SU-DHL-6 (cell line): ENCODE measurements around the gene TBC1D10A.

Experiments used
- H2AFZ ChIP-seq: fragments of 200-600 bp; sonication (generic); 2 replicates; pipeline ENCODE4 v1.6.1; 2014; ENCODE audit warnings: low read depth, mild to moderate bottlenecking, moderate library complexity, mixed read lengths, antibody characterized with exemption, low read length; ENCODE audit not compliant: severe bottlenecking
- H3F3A ChIP-seq: fragments of 200-600 bp; shearing (Covaris generic); 2 replicates; pipeline ENCODE4 v1.6.0; 2016; ENCODE audit warnings: antibody characterized with exemption, mild to moderate bottlenecking; ENCODE audit not compliant: insufficient read depth
- H3K27ac ChIP-seq: fragments of 200-600 bp; sonication (generic); 2 replicates; pipeline ENCODE4 v1.5.1; 2016; ENCODE audit warnings: low read depth, mild to moderate bottlenecking, low read length, moderate library complexity, mixed read lengths
- H3K27me3 ChIP-seq: fragments of 200-600 bp; sonication (generic), shearing (Covaris generic); 2 replicates; pipeline ENCODE4 v1.6.0; 2014; ENCODE audit warnings: mild to moderate bottlenecking, low read length
- H3K36me3 ChIP-seq: fragments of 200-600 bp; sonication (generic); 2 replicates; pipeline ENCODE4 v1.6.1; 2014; ENCODE audit warnings: mild to moderate bottlenecking, low read length, mixed read lengths
- H3K4me2 ChIP-seq: fragments of 300-600, 200-600 bp; shearing (Covaris generic), sonication (generic); 2 replicates; pipeline ENCODE4 v1.6.0; 2014; ENCODE audit warnings: low read length, low read depth, mild to moderate bottlenecking; ENCODE audit not compliant: poor library complexity, severe bottlenecking
- H3K4me3 ChIP-seq: fragments of 200-600 bp; sonication (generic); 2 replicates; pipeline ENCODE4 v1.5.1; 2014; ENCODE audit warnings: antibody characterized with exemption, low read length, mild to moderate bottlenecking, mixed read lengths; ENCODE audit not compliant: insufficient read depth, poor library complexity, severe bottlenecking
- H3K79me2 ChIP-seq: fragments of 200-600 bp; sonication (generic); 2 replicates; pipeline ENCODE4 v1.6.1; 2014; ENCODE audit warnings: mild to moderate bottlenecking, low read length, moderate library complexity; ENCODE audit not compliant: insufficient read depth
- H3K9ac ChIP-seq: fragments of 200-600 bp; sonication (generic); 2 replicates; pipeline ENCODE4 v1.7.0; 2014; ENCODE audit warnings: mild to moderate bottlenecking, low read length
- H3K9me2 ChIP-seq: fragments of 200-600 bp; sonication (generic); replicated peaks from 2 replicates; pipeline ENCODE4 v1.6.1; 2014; ENCODE audit warnings: low read length; ENCODE audit not compliant: insufficient read depth
- H3K9me3 ChIP-seq: fragments of 200-600 bp; sonication (generic); 2 replicates; pipeline ENCODE4 v1.6.1; 2014; ENCODE audit warnings: low read length, mixed read lengths; ENCODE audit not compliant: insufficient read depth
- H4K20me1 ChIP-seq: fragments of 200-600 bp; sonication (generic); 2 replicates; pipeline ENCODE4 v1.6.1; 2014; ENCODE audit warnings: low read depth, mild to moderate bottlenecking, antibody characterized with exemption, low read length, moderate library complexity, mixed read lengths
- EZH2phosphoT487 ChIP-seq: fragments of 200-600 bp; sonication (generic), shearing (Covaris generic); conservative IDR thresholded peaks from 2 replicates; pipeline ENCODE4 v1.6.1; 2018; ENCODE audit warnings: mild to moderate bottlenecking, antibody characterized with exemption, low read length, moderate library complexity, mixed read lengths
- TF ChIP-seq, protein P1 (sequence below): fragments of 200-600 bp; sonication (generic); IDR thresholded peaks from one replicate; pipeline ENCODE4 v1.5.1; 2017; ENCODE audit warnings: antibody characterized with exemption, mild to moderate bottlenecking, low read length, moderate library complexity; ENCODE audit not compliant: insufficient read depth, poor library complexity, severe bottlenecking

The TBC1D10A gene

DNA sequence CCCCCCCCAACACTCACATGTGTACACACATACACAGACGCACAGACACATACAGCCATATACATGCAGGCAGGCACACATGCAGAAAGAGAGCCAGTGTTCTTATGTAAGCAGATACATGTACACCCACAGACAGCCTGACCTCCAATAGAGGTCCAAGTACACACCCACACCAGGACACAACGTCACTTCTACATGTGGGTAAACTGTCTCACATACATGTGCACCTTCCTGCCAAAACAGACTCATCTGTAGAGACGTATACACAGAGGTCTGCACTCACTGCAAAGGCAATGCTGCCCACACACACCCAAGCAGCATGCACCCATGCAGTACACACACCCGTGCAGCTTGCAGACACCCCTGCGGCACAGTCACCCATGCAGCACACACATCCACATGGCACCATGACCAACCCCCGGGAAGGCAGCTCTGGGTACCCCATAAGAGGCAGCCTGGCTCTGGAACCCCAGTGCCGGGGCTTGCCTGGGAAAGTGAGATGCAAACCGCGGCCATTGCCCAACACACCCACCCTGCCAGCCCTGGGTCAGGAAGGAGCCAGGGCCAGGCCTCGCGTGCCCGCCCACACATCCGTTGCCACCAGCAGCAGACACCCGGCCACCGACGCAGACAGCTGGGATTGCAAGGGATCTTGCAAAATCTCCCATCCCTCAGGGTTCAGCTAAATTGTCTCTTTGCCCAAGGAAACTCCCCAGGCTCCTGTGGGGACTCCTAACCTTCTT is 47.5 kb downstream of the TBC1D10A start:
- Histone ChIP-seq H3K9me3 (no peaks in the 10 kb centered on the region), H3K36me3 (no peaks in the 10 kb centered on the region), H3K79me2 (no peaks in the 10 kb centered on the region), H3K27me3 (no peaks in the 10 kb centered on the region), H3K4me3 (no peak overlapping the region), H3F3A (no peaks in the 10 kb centered on the region), H4K20me1 (no peaks in the 10 kb centered on the region), H3K9me2 (no peaks in the 10 kb centered on the region), H3K4me2 (no peak overlapping the region), H3K27ac (no peak overlapping the region), H3K9ac (no peak overlapping the region), H2AFZ (no peak overlapping the region)
- no peak for TF ChIP-seq EZH2phosphoT487
- TF ChIP-seq, protein P1, sequence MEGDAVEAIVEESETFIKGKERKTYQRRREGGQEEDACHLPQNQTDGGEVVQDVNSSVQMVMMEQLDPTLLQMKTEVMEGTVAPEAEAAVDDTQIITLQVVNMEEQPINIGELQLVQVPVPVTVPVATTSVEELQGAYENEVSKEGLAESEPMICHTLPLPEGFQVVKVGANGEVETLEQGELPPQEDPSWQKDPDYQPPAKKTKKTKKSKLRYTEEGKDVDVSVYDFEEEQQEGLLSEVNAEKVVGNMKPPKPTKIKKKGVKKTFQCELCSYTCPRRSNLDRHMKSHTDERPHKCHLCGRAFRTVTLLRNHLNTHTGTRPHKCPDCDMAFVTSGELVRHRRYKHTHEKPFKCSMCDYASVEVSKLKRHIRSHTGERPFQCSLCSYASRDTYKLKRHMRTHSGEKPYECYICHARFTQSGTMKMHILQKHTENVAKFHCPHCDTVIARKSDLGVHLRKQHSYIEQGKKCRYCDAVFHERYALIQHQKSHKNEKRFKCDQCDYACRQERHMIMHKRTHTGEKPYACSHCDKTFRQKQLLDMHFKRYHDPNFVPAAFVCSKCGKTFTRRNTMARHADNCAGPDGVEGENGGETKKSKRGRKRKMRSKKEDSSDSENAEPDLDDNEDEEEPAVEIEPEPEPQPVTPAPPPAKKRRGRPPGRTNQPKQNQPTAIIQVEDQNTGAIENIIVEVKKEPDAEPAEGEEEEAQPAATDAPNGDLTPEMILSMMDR = no peak

DNA sequence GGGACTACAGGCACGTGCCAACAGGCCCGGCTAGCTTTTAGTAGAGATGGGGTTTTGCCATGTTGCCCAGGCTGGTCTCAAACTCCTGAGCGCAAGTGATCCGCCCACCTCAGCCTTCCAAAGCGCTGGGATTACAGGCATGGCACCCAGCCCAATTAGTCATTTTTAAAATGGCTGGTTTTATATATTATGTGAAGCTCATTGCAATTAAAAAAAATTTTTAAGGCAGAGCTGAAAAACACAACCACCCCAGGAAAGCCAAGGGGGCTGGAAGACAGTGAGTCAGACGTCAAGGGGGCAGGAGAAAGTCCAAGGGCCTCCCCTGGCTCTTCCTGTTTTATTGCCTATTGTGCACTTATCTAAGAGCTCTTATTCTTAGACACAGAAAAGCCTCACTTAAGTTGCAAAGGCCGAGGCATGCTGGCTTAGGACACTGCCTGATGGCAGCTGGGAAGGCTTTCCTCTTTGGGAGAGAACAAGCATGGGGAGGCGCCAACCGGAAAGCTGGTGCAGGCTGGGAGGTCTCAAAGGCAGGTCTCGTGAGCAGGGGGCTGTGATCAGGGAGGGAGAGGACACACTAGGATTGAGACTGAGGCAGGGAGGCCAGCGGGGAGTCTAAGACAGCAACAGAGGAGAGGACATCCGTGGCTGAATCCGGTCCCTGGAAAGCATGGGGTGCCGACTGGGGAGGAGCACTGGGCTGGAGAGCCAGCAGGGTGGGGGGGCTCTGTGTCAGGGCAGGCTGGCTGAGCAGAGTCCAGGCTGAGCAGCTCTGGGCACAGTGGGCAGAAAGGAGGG is 49.0 kb downstream of the TBC1D10A start:
- Histone ChIP-seq H4K20me1 (no peaks in the 10 kb centered on the region), H3K9me3 (no peaks in the 10 kb centered on the region), H3K27ac (no peak overlapping the region), H3K36me3 (no peaks in the 10 kb centered on the region), H3K4me3 (no peak overlapping the region), H3K79me2 (no peaks in the 10 kb centered on the region), H3F3A (no peaks in the 10 kb centered on the region), H3K9ac (no peak overlapping the region), H3K9me2 (no peaks in the 10 kb centered on the region), H3K27me3 (no peaks in the 10 kb centered on the region), H3K4me2 (no peak overlapping the region), H2AFZ (no peak overlapping the region)
- no peak for TF ChIP-seq EZH2phosphoT487
- TF ChIP-seq, protein P1 = no peak

DNA sequence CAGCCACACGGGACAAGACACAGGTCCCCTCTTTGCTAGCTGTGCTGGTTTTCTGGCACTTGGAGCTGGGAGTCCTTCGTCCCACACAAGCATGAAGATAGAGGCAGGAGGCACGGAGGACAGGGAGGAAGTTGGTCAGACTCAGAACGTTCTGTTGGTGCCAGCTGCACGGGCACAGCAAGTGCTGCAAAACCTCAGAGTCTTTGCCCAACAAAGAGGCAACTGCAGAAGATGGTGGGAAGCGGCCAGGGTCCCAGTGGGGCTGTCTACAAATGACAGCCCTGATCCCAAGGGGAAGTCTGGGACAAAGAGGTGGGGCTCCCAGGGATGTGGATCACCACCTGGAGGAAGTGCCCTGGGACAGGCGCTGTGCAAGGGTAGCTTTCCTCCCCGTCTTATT is 50.7 kb downstream of the TBC1D10A start:
- Histone ChIP-seq H3F3A (no peaks in the 10 kb centered on the region), H3K9me3 (no peaks in the 10 kb centered on the region), H4K20me1 (no peaks in the 10 kb centered on the region), H3K9me2 (no peaks in the 10 kb centered on the region), H3K27ac (no peak overlapping the region), H3K79me2 (no peaks in the 10 kb centered on the region), H3K27me3 (no peaks in the 10 kb centered on the region), H3K36me3 (no peaks in the 10 kb centered on the region), H3K4me2 (no peak overlapping the region), H2AFZ (no peak overlapping the region), H3K9ac (no peak overlapping the region), H3K4me3 (no peak overlapping the region)
- TF ChIP-seq, protein P1 = no peak
- TF ChIP-seq EZH2phosphoT487 = no peak
